IMR-90 (cell line): ENCODE data around the gene NUDCD3. TPM values are rescaled to one million over a fixed set of nuclear protein-coding genes. Genes with fewer than 3 reads are reported as not detected.

Source experiments
- ATAC-seq: fragments of 200-7000 bp; cut with Tn5 transposase; 2 replicates; pipeline ENCODE4 v1.9.1; 2020; ENCODE audit warnings: low read depth, mild to moderate bottlenecking, moderate library complexity
- BruUV-seq: library from RNA; stranded (reverse); fragments of 400-500 nt; replicated peaks from 2 replicates; lab custom pipeline; 2021; lab: Mats Ljungman, UMichigan
- CTCF ChIA-PET: fragments of 300-600 bp; formaldehyde crosslinking; extraction: SDS; loops from one replicate; lab custom pipeline; 2021; ENCODE audit warnings: antibody characterized with exemption; lab: Yijun Ruan, JAX
- POLR2A ChIA-PET: fragments of 300-600 bp; sonication (Branson Sonifier 250); formaldehyde crosslinking; loops from one replicate; lab custom pipeline; 2022; ENCODE audit warnings: antibody characterized with exemption; ENCODE audit not compliant: unreplicated experiment; lab: Charles Lee
- DNase-seq: peaks from one replicate; pipeline ENCODE4 v3.0.0; 2013
- H2AFZ ChIP-seq: replicated peaks from 2 replicates; pipeline ENCODE3; 2013; ENCODE audit warnings: low read length, mild to moderate bottlenecking; ENCODE audit not compliant: poor library complexity
- H2AK5ac ChIP-seq: 2 replicates; pipeline ENCODE4 v1.6.1; 2013; ENCODE audit warnings: low read depth, low read length, inconsistent platforms
- H2AK9ac ChIP-seq: replicated peaks from 2 replicates; pipeline ENCODE3; 2013; ENCODE audit warnings: mild to moderate bottlenecking, low read depth, low read length, moderate library complexity; ENCODE audit not compliant: poor library complexity
- H2BK120ac ChIP-seq: 2 replicates; pipeline ENCODE4 v1.6.1; 2013; ENCODE audit warnings: low read depth, low read length, inconsistent platforms
- H2BK15ac ChIP-seq: 3 replicates; pipeline ENCODE4 v1.6.1; 2013; ENCODE audit warnings: low read depth, low read length, inconsistent platforms
- H2BK20ac ChIP-seq: 2 replicates; pipeline ENCODE4 v1.6.1; 2013; ENCODE audit warnings: low read depth, mild to moderate bottlenecking, inconsistent platforms, low read length, moderate library complexity
- H2BK5ac ChIP-seq: 2 replicates; pipeline ENCODE4 v1.6.1; 2013; ENCODE audit warnings: mild to moderate bottlenecking, low read depth, low read length, inconsistent platforms; ENCODE audit not compliant: poor library complexity, severe bottlenecking
- H3K14ac ChIP-seq: replicated peaks from 2 replicates; pipeline ENCODE4 v1.6.1; 2013; ENCODE audit warnings: low read depth, low read length, inconsistent platforms
- H3K18ac ChIP-seq: 2 replicates; pipeline ENCODE4 v1.6.1; 2013; ENCODE audit warnings: low read depth, low read length, control low read depth
- H3K23ac ChIP-seq: 2 replicates; pipeline ENCODE4 v1.6.1; 2013; ENCODE audit warnings: low read depth, low read length, inconsistent platforms
- H3K27ac ChIP-seq: 2 replicates; pipeline ENCODE4 v1.5.1; 2013; ENCODE audit warnings: mild to moderate bottlenecking, control low read depth, low read length; ENCODE audit not compliant: insufficient read depth
- H3K27me3 ChIP-seq: 2 replicates; pipeline ENCODE4 v1.6.1; 2013; ENCODE audit warnings: low read length; ENCODE audit not compliant: control insufficient read depth, insufficient read depth
- H3K36me3 ChIP-seq: 2 replicates; pipeline ENCODE4 v1.6.1; 2013; ENCODE audit warnings: low read length, mixed read lengths; ENCODE audit not compliant: control insufficient read depth, insufficient read depth
- H3K4ac ChIP-seq: 2 replicates; pipeline ENCODE4 v1.6.1; 2013; ENCODE audit warnings: low read depth, low read length, inconsistent platforms
- H3K4me1 ChIP-seq: 2 replicates; pipeline ENCODE4 v1.6.1; 2013; ENCODE audit warnings: low read length, mixed read lengths; ENCODE audit not compliant: control insufficient read depth, insufficient read depth
- H3K4me2 ChIP-seq: 2 replicates; pipeline ENCODE4 v1.6.1; 2013; ENCODE audit warnings: low read depth, mild to moderate bottlenecking, control low read depth, low read length, moderate library complexity
- H3K4me3 ChIP-seq: 2 replicates; pipeline ENCODE4 v1.5.1; 2013; ENCODE audit warnings: low read depth, mild to moderate bottlenecking, control low read depth, low read length, moderate library complexity; ENCODE audit not compliant: insufficient read depth
- H3K56ac ChIP-seq: 2 replicates; pipeline ENCODE4 v1.6.1; 2013; ENCODE audit warnings: low read length, inconsistent platforms; ENCODE audit not compliant: insufficient read depth; ENCODE audit errors: extremely low read depth
- H3K79me1 ChIP-seq, 2 experiments: 2 replicates each; pipeline ENCODE4 v1.6.1; 2013; ENCODE audit warnings: low read length in 2 of 2, inconsistent platforms in 1 of 2, low read depth in 1 of 2
- H3K9ac ChIP-seq: 2 replicates; pipeline ENCODE4 v1.6.1; 2013; ENCODE audit warnings: low read depth, low read length, control low read depth
- H3K9me1 ChIP-seq: 2 replicates; pipeline ENCODE4 v1.6.1; 2013; ENCODE audit warnings: low read length, inconsistent platforms; ENCODE audit not compliant: insufficient read depth
- H3K9me3 ChIP-seq: 2 replicates; pipeline ENCODE4 v1.6.1; 2013; ENCODE audit warnings: low read length; ENCODE audit not compliant: control insufficient read depth, insufficient read depth
- H4K20me1 ChIP-seq: 2 replicates; pipeline ENCODE4 v1.6.1; 2013; ENCODE audit warnings: low read length, inconsistent platforms; ENCODE audit not compliant: insufficient read depth
- H4K5ac ChIP-seq: 2 replicates; pipeline ENCODE4 v1.6.1; 2013; ENCODE audit warnings: mild to moderate bottlenecking, low read depth, low read length, control low read depth
- H4K8ac ChIP-seq, 2 experiments: 2 replicates each; pipeline ENCODE4 v1.6.1; 2013; ENCODE audit warnings: low read depth in 2 of 2, low read length in 2 of 2, control low read depth in 1 of 2, inconsistent platforms in 1 of 2
- H4K91ac ChIP-seq: 2 replicates; pipeline ENCODE4 v1.6.1; 2013; ENCODE audit warnings: low read depth, low read length, inconsistent platforms; ENCODE audit not compliant: insufficient read depth
- BHLHE40 ChIP-seq: fragments of 150-350 bp; IDR thresholded peaks from 2 replicates; pipeline ENCODE4 v1.6.1; 2016; ENCODE audit warnings: mild to moderate bottlenecking, low read depth, low read length
- CHD1 ChIP-seq: IDR thresholded peaks from 2 replicates; pipeline ENCODE4 v1.6.1; 2012; ENCODE audit warnings: low read depth, low read length, improper control_type of control experiment
- CTCF ChIP-seq: conservative IDR thresholded peaks from 2 replicates; pipeline ENCODE4 v1.5.1; 2012; ENCODE audit warnings: mild to moderate bottlenecking, low read depth, low read length, improper control_type of control experiment
- FOS ChIP-seq: fragments of 150-350 bp; IDR thresholded peaks from 2 replicates; pipeline ENCODE4 v1.6.1; 2016; ENCODE audit warnings: low read depth, low read length
- MAFK ChIP-seq: IDR thresholded peaks from 2 replicates; pipeline ENCODE4 v1.6.1; 2012; ENCODE audit warnings: low read depth, low read length, improper control_type of control experiment
- MAZ ChIP-seq: IDR thresholded peaks from 2 replicates; pipeline ENCODE4 v1.6.1; 2012; ENCODE audit warnings: low read depth, mild to moderate bottlenecking, low read length, improper control_type of control experiment, moderate library complexity, borderline replicate concordance
- NFE2L2 ChIP-seq: fragments of 150-350 bp; IDR thresholded peaks from 2 replicates; pipeline ENCODE4 v1.6.1; 2016; ENCODE audit warnings: low read depth, mild to moderate bottlenecking, low read length
- RAD21 ChIP-seq: IDR thresholded peaks from 2 replicates; pipeline ENCODE4 v1.6.1; 2012; ENCODE audit warnings: low read length, improper control_type of control experiment
- RCOR1 ChIP-seq: IDR thresholded peaks from 2 replicates; pipeline ENCODE4 v1.6.1; 2012; ENCODE audit warnings: mild to moderate bottlenecking, low read length, improper control_type of control experiment; ENCODE audit not compliant: insufficient replicate concordance
- RFX5 ChIP-seq: IDR thresholded peaks from 2 replicates; pipeline ENCODE4 v1.8.0; 2012; ENCODE audit warnings: low read depth, mild to moderate bottlenecking, low read length, moderate library complexity
- SMC3 ChIP-seq: fragments of 150-350 bp; IDR thresholded peaks from 2 replicates; pipeline ENCODE4 v1.6.1; 2016; ENCODE audit warnings: low read depth, mild to moderate bottlenecking, antibody characterized with exemption, low read length, moderate library complexity
- USF2 ChIP-seq: fragments of 150-350 bp; IDR thresholded peaks from 2 replicates; pipeline ENCODE4 v1.6.1; 2017; ENCODE audit warnings: mild to moderate bottlenecking, antibody characterized with exemption, low read length, low read depth
- WGBS, 2 experiments: methylation state at CpG; one replicate each; pipeline versions ENCODE4 v1.1.5 to v1.1.7; 2013; ENCODE audit warnings: missing lambda C conversion rate in 2 of 2; ENCODE audit not compliant: insufficient read length in 1 of 2; ENCODE audit errors: extremely low coverage in 2 of 2; 5-methylcytosine and 5-hydroxymethylcytosine counted together
- dilution Hi-C: fragments of 300-500 bp; cut with HindIII; formaldehyde crosslinking; loops from one replicate; pipeline ENCODE4 v1.14.3; 2018; ENCODE audit warnings: low sequenced_read_pairs; ENCODE audit not compliant: unreplicated experiment
- in situ Hi-C: fragments of 300-500 bp; cut with MboI; formaldehyde crosslinking; loops from 3 replicates; pipeline ENCODE4 v1.14.3; 2019; ENCODE audit warnings: low sequenced_read_pairs, inconsistent platforms, mixed read lengths
- intact Hi-C: fragments of 100-400 bp; cut with micrococcal nuclease; formaldehyde crosslinking; loops from 2 replicates; pipeline ENCODE4 v1.10.0; 2022
- polyA plus RNA-seq, 3 experiments: library from polyadenylated mRNA; depleted of rRNA; stranded (reverse); fragments of >200 nt; gene quantifications; 2 replicates each; pipeline ENCODE4 v1.2.3, GENCODE V29; 2012; ENCODE audit warnings: low replicate concordance in 1 of 3
- total RNA-seq: library from RNA; depleted of rRNA; stranded (reverse); fragments of >200 nt; gene quantifications from 2 replicates; pipeline ENCODE4 v1.2.3, GENCODE V29; 2012

The NUDCD3 gene
- total and polyA plus RNA-seq, 2 of the 4 experiments (the other 2 are of a cell fraction): 49.5 to 76.0 TPM

GRCh38 chr7:44408596-44408995 is 81.9 kb downstream of the NUDCD3 start:
- DNase-seq: no peak
- intact Hi-C loops: no loop called here
- H3K9ac ChIP-seq: no peak overlapping the region
- H2BK120ac ChIP-seq: no peak overlapping the region
- no peak overlapping the region for H3K4ac ChIP-seq
- dilution Hi-C loops: no loop called here
- H4K8ac ChIP-seq: no peak overlapping the region
- H4K20me1 ChIP-seq: peaks cover 10% of the 10 kb centered on the region
- H3K4me2 ChIP-seq: no peak overlapping the region
- peaks cover 14% of the 10 kb centered on the region for H3K9me1 ChIP-seq
- no peaks in the 10 kb centered on the region for H3K4me1 ChIP-seq
- no peak overlapping the region for H3K4me3 ChIP-seq
- H2AFZ ChIP-seq: no peak overlapping the region
- in situ Hi-C loops: no loop called here
- H3K36me3 ChIP-seq: peaks cover 11% of the 10 kb centered on the region
- H3K14ac ChIP-seq: no peak overlapping the region; the same call in 1 of the 2 replicates
- no peak overlapping the region for H3K23ac ChIP-seq
- no peak overlapping the region for H2BK20ac ChIP-seq
- no peak overlapping the region for H2AK9ac ChIP-seq
- H4K91ac ChIP-seq: no peak overlapping the region
- H3K79me1 ChIP-seq: peaks cover 37 to 47% of the 10 kb centered on the region in 2 experiments
- H3K27ac ChIP-seq: no peak overlapping the region
- peaks cover 5% of the 10 kb centered on the region for H3K9me3 ChIP-seq
- no CpG with 5 or more reads among the region's 3 CpGs for WGBS, 2 experiments
- H2BK5ac ChIP-seq: no peak overlapping the region
- BruUV-seq: no TSS peak
- H3K56ac ChIP-seq: no peak overlapping the region
- ChIA-PET POLR2A (no interaction called here), CTCF (no interaction called here)
- no peak overlapping the region for H4K5ac ChIP-seq
- no peak overlapping the region for H2BK15ac ChIP-seq
- TF ChIP-seq RAD21: no peak
- TF ChIP-seq CHD1: no peak
- no peak for TF ChIP-seq BHLHE40
- TF ChIP-seq SMC3: no peak
- TF ChIP-seq RFX5: no peak
- no peak for TF ChIP-seq USF2
- TF ChIP-seq RCOR1: no peak
- no peak for TF ChIP-seq NFE2L2
- no peak for TF ChIP-seq MAFK
- TF ChIP-seq MAZ: no peak
- TF ChIP-seq FOS: no peak
- TF ChIP-seq CTCF: no peak
- no peak overlapping the region for H2AK5ac ChIP-seq
- ATAC-seq: no peak
- no peaks in the 10 kb centered on the region for H3K27me3 ChIP-seq
- no peak overlapping the region for H3K18ac ChIP-seq
